DOHH2 (cell line): ENCODE results near the gene THAP12.

ENCODE experiments used
- H3F3A ChIP-seq: fragments of 200-600 bp; sonication (generic), shearing (Covaris generic); 2 replicates; pipeline ENCODE4 v1.6.0; 2016; ENCODE audit warnings: antibody characterized with exemption, mild to moderate bottlenecking; ENCODE audit not compliant: control insufficient read depth, insufficient read depth
- H3K27ac ChIP-seq: fragments of 200-600 bp; sonication (generic); 2 replicates; pipeline ENCODE4 v1.5.1; 2014; ENCODE audit warnings: low read depth, mild to moderate bottlenecking, low read length, moderate library complexity
- H3K27me3 ChIP-seq: fragments of 200-600 bp; sonication (generic); 2 replicates; pipeline ENCODE4 v1.6.1; 2014; ENCODE audit warnings: mild to moderate bottlenecking, low read length, mixed read lengths; ENCODE audit not compliant: control insufficient read depth
- H3K36me3 ChIP-seq: fragments of 200-600 bp; sonication (generic); 2 replicates; pipeline ENCODE4 v1.6.1; 2014; ENCODE audit warnings: mild to moderate bottlenecking, low read length, moderate library complexity, mixed read lengths; ENCODE audit not compliant: control insufficient read depth
- H3K4me1 ChIP-seq: fragments of 200-600 bp; sonication (generic); 2 replicates; pipeline ENCODE4 v1.6.1; 2014; ENCODE audit warnings: mild to moderate bottlenecking, low read length, mixed read lengths; ENCODE audit not compliant: control insufficient read depth
- H3K4me2 ChIP-seq: fragments of 200-600 bp; sonication (generic); 2 replicates; pipeline ENCODE4 v1.6.0; 2014; ENCODE audit warnings: mild to moderate bottlenecking, low read length, moderate library complexity
- H3K4me3 ChIP-seq: fragments of 200-600 bp; sonication (generic); 2 replicates; pipeline ENCODE4 v1.5.1; 2014; ENCODE audit warnings: mild to moderate bottlenecking, low read length, mixed read lengths
- H3K79me2 ChIP-seq: fragments of 200-600 bp; sonication (generic); 2 replicates; pipeline ENCODE4 v1.6.1; 2014; ENCODE audit warnings: mild to moderate bottlenecking, low read length, mixed read lengths; ENCODE audit not compliant: control insufficient read depth
- H3K9me2 ChIP-seq: fragments of 200-600 bp; sonication (generic); replicated peaks from 2 replicates; pipeline ENCODE4 v1.6.1; 2014; ENCODE audit warnings: mild to moderate bottlenecking, low read length, mixed read lengths; ENCODE audit not compliant: control insufficient read depth
- H3K9me3 ChIP-seq: fragments of 200-600 bp; sonication (generic); 2 replicates; pipeline ENCODE4 v1.6.1; 2014; ENCODE audit warnings: antibody characterized with exemption, low read length, mixed read lengths; ENCODE audit not compliant: control insufficient read depth, insufficient read depth
- H4K20me1 ChIP-seq: fragments of 200-600 bp; sonication (generic); 2 replicates; pipeline ENCODE4 v1.6.0; 2014; ENCODE audit warnings: low read depth, mild to moderate bottlenecking, antibody characterized with exemption, low read length, moderate library complexity; ENCODE audit not compliant: control insufficient read depth, insufficient read depth
- EZH2phosphoT487 ChIP-seq: fragments of 200-600 bp; sonication (generic); IDR thresholded peaks from 2 replicates; pipeline ENCODE4 v1.6.1; 2017; ENCODE audit warnings: borderline replicate concordance, mild to moderate bottlenecking, antibody characterized with exemption, low read length, moderate library complexity, mixed read lengths
- TF ChIP-seq, protein P1 (sequence below): fragments of 200-600 bp; sonication (generic); IDR thresholded peaks from one replicate; pipeline ENCODE4 v1.5.1; 2014; ENCODE audit warnings: antibody characterized with exemption, mild to moderate bottlenecking, low read depth, low read length; ENCODE audit not compliant: poor library complexity, severe bottlenecking

The THAP12 gene

GRCh38 chr11:76327756-76328388 is 53.1 kb downstream of the THAP12 start:
- peaks cover 18% of the 10 kb centered on the region for H3K27me3 ChIP-seq
- H3K4me3 ChIP-seq = no peak overlapping the region
- no peaks in the 10 kb centered on the region for H3K4me1 ChIP-seq
- no peaks in the 10 kb centered on the region for H3K9me2 ChIP-seq
- H3F3A ChIP-seq = no peaks in the 10 kb centered on the region
- no peak overlapping the region for H3K4me2 ChIP-seq
- TF ChIP-seq EZH2phosphoT487 = no peak
- TF ChIP-seq, protein P1, sequence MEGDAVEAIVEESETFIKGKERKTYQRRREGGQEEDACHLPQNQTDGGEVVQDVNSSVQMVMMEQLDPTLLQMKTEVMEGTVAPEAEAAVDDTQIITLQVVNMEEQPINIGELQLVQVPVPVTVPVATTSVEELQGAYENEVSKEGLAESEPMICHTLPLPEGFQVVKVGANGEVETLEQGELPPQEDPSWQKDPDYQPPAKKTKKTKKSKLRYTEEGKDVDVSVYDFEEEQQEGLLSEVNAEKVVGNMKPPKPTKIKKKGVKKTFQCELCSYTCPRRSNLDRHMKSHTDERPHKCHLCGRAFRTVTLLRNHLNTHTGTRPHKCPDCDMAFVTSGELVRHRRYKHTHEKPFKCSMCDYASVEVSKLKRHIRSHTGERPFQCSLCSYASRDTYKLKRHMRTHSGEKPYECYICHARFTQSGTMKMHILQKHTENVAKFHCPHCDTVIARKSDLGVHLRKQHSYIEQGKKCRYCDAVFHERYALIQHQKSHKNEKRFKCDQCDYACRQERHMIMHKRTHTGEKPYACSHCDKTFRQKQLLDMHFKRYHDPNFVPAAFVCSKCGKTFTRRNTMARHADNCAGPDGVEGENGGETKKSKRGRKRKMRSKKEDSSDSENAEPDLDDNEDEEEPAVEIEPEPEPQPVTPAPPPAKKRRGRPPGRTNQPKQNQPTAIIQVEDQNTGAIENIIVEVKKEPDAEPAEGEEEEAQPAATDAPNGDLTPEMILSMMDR = no peak
- H3K27ac ChIP-seq = no peak overlapping the region
- H3K79me2 ChIP-seq = no peaks in the 10 kb centered on the region
- H3K9me3 ChIP-seq = no peaks in the 10 kb centered on the region
- H4K20me1 ChIP-seq = no peaks in the 10 kb centered on the region
- H3K36me3 ChIP-seq = no peaks in the 10 kb centered on the region

- Histone ChIP-seq H4K20me1 (no peaks in the 10 kb centered on the region), H3K4me1 (no peaks in the 10 kb centered on the region), H3K9me2 (no peaks in the 10 kb centered on the region), H3K27ac (no peak overlapping the region), H3F3A (no peaks in the 10 kb centered on the region), H3K27me3 (peaks cover 25% of the 10 kb centered on the region), H3K79me2 (no peaks in the 10 kb centered on the region), H3K4me2 (no peak overlapping the region), H3K4me3 (no peak overlapping the region), H3K36me3 (no peaks in the 10 kb centered on the region), H3K9me3 (no peaks in the 10 kb centered on the region)
- TF ChIP-seq, protein P1 = no peak
Observed at GRCh38 chr11:76327202-76327601, 53.7 kb downstream of the THAP12 start.

- Histone ChIP-seq H3K79me2 (no peaks in the 10 kb centered on the region), H3K4me1 (no peaks in the 10 kb centered on the region), H4K20me1 (no peaks in the 10 kb centered on the region), H3K4me2 (no peak overlapping the region), H3K9me2 (no peaks in the 10 kb centered on the region), H3K4me3 (no peak overlapping the region), H3K27me3 (peaks cover 40% of the 10 kb centered on the region), H3K27ac (no peak overlapping the region), H3K36me3 (no peaks in the 10 kb centered on the region), H3K9me3 (no peaks in the 10 kb centered on the region), H3F3A (no peaks in the 10 kb centered on the region)
- TF ChIP-seq, protein P1 = no peak
- no peak for TF ChIP-seq EZH2phosphoT487
Observed at GRCh38 chr11:76325185-76325584, 55.7 kb downstream of the THAP12 start.
